Right lobe of liver (tissue), 4 donors: ENCODE data around the gene RRAGD.

ENCODE experiments used
- CTCF ChIP-seq, 4 donors: fragments of 200-600 bp in 3 of 4; fragments of 450-650 bp in 1 of 4; IDR thresholded peaks; one replicate each; pipeline versions ENCODE4 v1.5.1 to v1.8.0; 2016 to 2022; ENCODE audit warnings: antibody characterized with exemption in 4 of 4, mild to moderate bottlenecking in 2 of 4
- POLR2A ChIP-seq: fragments of 450-650 bp; IDR thresholded peaks from one replicate; pipeline ENCODE4 v1.6.1; 2017; ENCODE audit warnings: antibody characterized with exemption, mild to moderate bottlenecking
- donor health status: DM: no; HTN: no; CAD: no.
- donor health status: DM: no; HTN: no; CAD: no.
- donor health status: DM: no; HTN: yes; CAD: no.

- no peak for TF ChIP-seq CTCF (IDR thresholded peaks at IDR 0.05)
- TF ChIP-seq POLR2A: no peak
These were observed 47.5 kb downstream of the RRAGD start for GRCh38 chr6:89364586-89364985.
